ENCODE measurements around the gene SPTBN2.

Gene SPTBN2

GRCh38 chr11:66670816-66671215, 58.2 kb downstream of the SPTBN2 start:
- TF ChIP-seq NFIC (IDR thresholded peaks at IDR 0.05) (no peak), TEAD4 (IDR thresholded peaks at IDR 0.05) (no peak), CEBPB (IDR thresholded peaks at IDR 0.05) (no peak), USF1 (IDR thresholded peaks at IDR 0.05) (no peak), EP300 (IDR thresholded peaks at IDR 0.05; ENCODE audit: borderline replicate concordance) (no peak), FOXM1 (IDR thresholded peaks at IDR 0.05; ENCODE audit: borderline replicate concordance, low read depth) (no peak), ZBTB7A (IDR thresholded peaks at IDR 0.05; ENCODE audit: low read depth) (no peak), YY1 (IDR thresholded peaks at IDR 0.05; ENCODE audit: low read depth) (no peak), MAX (IDR thresholded peaks at IDR 0.05) (no peak), CREB1 (IDR thresholded peaks at IDR 0.05; ENCODE audit: low read depth) (no peak), REST (IDR thresholded peaks at IDR 0.05; ENCODE audit: low read depth) (no peak), RAD21 (IDR thresholded peaks at IDR 0.05; ENCODE audit: low read depth) (no peak), TAF1 (IDR thresholded peaks at IDR 0.05; ENCODE audit: low read depth) (no peak)

DNA sequence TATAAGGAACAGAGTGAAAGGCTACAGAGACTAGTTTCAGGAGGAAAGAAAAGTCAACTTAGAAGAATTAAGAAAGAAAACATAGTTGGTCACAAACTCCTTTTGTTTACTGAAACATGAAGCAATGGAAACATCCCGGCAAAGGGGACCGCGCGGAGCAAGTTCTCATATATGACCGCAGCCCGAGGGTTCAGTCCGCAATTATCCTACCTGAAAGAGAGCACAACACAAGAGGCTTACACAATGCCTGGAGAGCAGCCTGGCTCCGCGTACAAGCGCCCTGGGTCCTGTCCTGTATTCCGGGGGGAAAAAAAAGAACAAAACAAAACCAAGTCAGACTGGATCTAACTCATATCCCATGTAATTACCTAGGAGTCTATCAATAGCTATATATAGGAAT, 63.6 kb downstream of the SPTBN2 start:
- no peak for TF ChIP-seq NFIC (IDR thresholded peaks at IDR 0.05)
- no peak for TF ChIP-seq TEAD4 (IDR thresholded peaks at IDR 0.05)
- TF ChIP-seq YY1 (IDR thresholded peaks at IDR 0.05; ENCODE audit: low read depth) = no peak
- no peak for TF ChIP-seq USF1 (IDR thresholded peaks at IDR 0.05)
- no peak for TF ChIP-seq EP300 (IDR thresholded peaks at IDR 0.05; ENCODE audit: borderline replicate concordance)
- TF ChIP-seq EGR1 (IDR thresholded peaks at IDR 0.05) = no peak
- TF ChIP-seq CREB1 (IDR thresholded peaks at IDR 0.05; ENCODE audit: low read depth) = no peak
- TF ChIP-seq TCF12 (IDR thresholded peaks at IDR 0.05; ENCODE audit: low read depth) = no peak
- no peak for TF ChIP-seq FOXM1 (IDR thresholded peaks at IDR 0.05; ENCODE audit: borderline replicate concordance, low read depth)
- TF ChIP-seq TAF1 (IDR thresholded peaks at IDR 0.05; ENCODE audit: low read depth) = no peak
- no peak for TF ChIP-seq CEBPB (IDR thresholded peaks at IDR 0.05)
- TF ChIP-seq ZBTB7A (IDR thresholded peaks at IDR 0.05; ENCODE audit: low read depth) = no peak
- TF ChIP-seq MAX (IDR thresholded peaks at IDR 0.05) = no peak
- no peak for TF ChIP-seq REST (IDR thresholded peaks at IDR 0.05; ENCODE audit: low read depth)
- no peak for TF ChIP-seq RAD21 (IDR thresholded peaks at IDR 0.05; ENCODE audit: low read depth)

DNA sequence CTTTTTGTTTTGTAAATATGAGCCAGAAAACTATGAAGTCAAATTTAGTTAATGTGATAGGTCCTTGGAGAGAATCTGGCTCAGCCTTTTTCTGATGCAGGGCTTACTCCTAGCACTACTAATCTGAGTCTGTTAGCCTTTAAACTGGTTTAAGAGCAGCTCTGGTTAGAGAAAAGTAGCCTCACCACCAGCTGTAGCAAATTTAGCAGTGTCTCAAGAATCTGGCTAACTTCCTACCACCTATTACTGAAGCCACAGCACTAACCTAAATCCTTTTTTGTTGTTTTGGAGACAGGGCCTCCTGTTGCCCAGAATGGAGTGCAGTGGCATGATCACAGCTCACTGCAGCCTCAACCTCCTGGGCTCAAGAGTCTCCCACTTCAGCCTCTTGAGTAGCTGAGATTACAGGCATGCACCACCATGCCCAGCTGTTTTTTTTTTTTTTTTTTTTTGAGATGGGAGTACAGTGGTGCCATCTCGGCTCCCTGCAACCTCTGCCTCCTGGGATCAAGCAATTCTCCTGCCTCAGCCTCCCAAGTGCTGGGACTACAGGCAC, 65.2 kb downstream of the SPTBN2 start:
- no peak for TF ChIP-seq NFIC (IDR thresholded peaks at IDR 0.05)
- TF ChIP-seq CREB1 (IDR thresholded peaks at IDR 0.05; ENCODE audit: low read depth) = no peak
- TF ChIP-seq FOXM1 (IDR thresholded peaks at IDR 0.05; ENCODE audit: borderline replicate concordance, low read depth) = no peak
- TF ChIP-seq RAD21 (IDR thresholded peaks at IDR 0.05; ENCODE audit: low read depth) = no peak
- TF ChIP-seq USF1 (IDR thresholded peaks at IDR 0.05) = no peak
- no peak for TF ChIP-seq EGR1 (IDR thresholded peaks at IDR 0.05)
- TF ChIP-seq EP300 (IDR thresholded peaks at IDR 0.05; ENCODE audit: borderline replicate concordance) = no peak
- TF ChIP-seq TEAD4 (IDR thresholded peaks at IDR 0.05) = no peak
- no peak for TF ChIP-seq MAX (IDR thresholded peaks at IDR 0.05)
- no peak for TF ChIP-seq REST (IDR thresholded peaks at IDR 0.05; ENCODE audit: low read depth)

- TF ChIP-seq USF1 (IDR thresholded peaks at IDR 0.05) (no peak), TEAD4 (IDR thresholded peaks at IDR 0.05) (no peak), TCF12 (IDR thresholded peaks at IDR 0.05; ENCODE audit: low read depth) (no peak), ZBTB7A (IDR thresholded peaks at IDR 0.05; ENCODE audit: low read depth) (no peak), REST (IDR thresholded peaks at IDR 0.05; ENCODE audit: low read depth) (no peak), NFIC (IDR thresholded peaks at IDR 0.05) (no peak), FOXM1 (IDR thresholded peaks at IDR 0.05; ENCODE audit: borderline replicate concordance, low read depth) (no peak), YY1 (IDR thresholded peaks at IDR 0.05; ENCODE audit: low read depth) (no peak), CREB1 (IDR thresholded peaks at IDR 0.05; ENCODE audit: low read depth) (no peak), RAD21 (IDR thresholded peaks at IDR 0.05; ENCODE audit: low read depth) (no peak), EP300 (IDR thresholded peaks at IDR 0.05; ENCODE audit: borderline replicate concordance) (no peak), EGR1 (IDR thresholded peaks at IDR 0.05) (no peak), TAF1 (IDR thresholded peaks at IDR 0.05; ENCODE audit: low read depth) (no peak), MAX (IDR thresholded peaks at IDR 0.05) (no peak), CEBPB (IDR thresholded peaks at IDR 0.05) (no peak)
Observed at GRCh38 chr11:66659763-66660162, 69.3 kb downstream of the SPTBN2 start.

Measured in Ishikawa (cell line).